ENCODE data around the gene COX6B2.

The COX6B2 gene

GRCh38 chr19:55358493-55358892 is 4.0 kb upstream of the COX6B2 start:
- no peaks in the 10 kb centered on the region for H3K9me3 Mint-ChIP-seq
- DNase-seq = no peak

DNA sequence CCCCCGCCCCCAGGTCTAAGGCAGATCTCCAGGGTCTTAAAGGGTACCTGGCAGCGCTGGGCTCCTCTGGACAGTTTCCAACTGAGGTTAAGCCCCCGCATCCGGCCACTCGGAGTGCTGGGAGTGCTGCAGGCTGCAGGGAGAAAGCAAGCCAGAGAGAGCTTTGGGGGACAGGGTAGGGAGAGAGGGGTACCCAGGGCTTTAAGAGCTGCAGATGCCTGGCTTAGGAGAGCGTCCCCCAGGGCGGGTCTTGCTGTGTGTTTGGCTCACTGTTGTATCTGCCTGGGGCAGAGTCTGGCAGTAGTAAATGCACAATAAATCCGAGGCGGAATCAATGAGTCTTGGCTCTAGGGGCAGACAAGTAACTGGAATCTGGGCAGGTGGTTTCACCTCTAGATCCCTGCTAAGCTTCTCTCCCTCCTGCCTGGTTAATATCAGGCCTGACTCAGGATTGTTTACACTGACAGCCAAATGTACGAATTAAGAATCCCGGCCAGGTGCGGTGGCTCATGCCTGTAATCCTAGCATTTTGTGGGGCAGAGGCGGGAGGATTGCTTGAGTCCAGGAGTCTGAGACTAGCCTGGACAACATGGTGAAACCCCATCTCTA is 798 bp upstream of the COX6B2 start:
- Mint-ChIP-seq H3K4me1 (peaks cover 18% of the 10 kb centered on the region), H3K27ac (no peak overlapping the region), H3K4me3 (no peak overlapping the region), H3K36me3 (ENCODE audit: low read depth) (no peaks in the 10 kb centered on the region), H3K9me3 (no peaks in the 10 kb centered on the region), H3K27me3 (peaks cover 53% of the 10 kb centered on the region)
- DNase-seq (no peak), ATAC-seq (no peak)

More at GRCh38 chr19:55358493-55358892, 4.0 kb upstream of the COX6B2 start:
- no peak overlapping the region for H3K4me3 Mint-ChIP-seq
- peaks cover 26% of the 10 kb centered on the region for H3K27me3 Mint-ChIP-seq
- no peaks in the 10 kb centered on the region for H3K36me3 Mint-ChIP-seq (ENCODE audit: low read depth)
- no peak for ATAC-seq
- no peak overlapping the region for H3K27ac Mint-ChIP-seq
- peaks cover 3% of the 10 kb centered on the region for H3K4me1 Mint-ChIP-seq

DNA sequence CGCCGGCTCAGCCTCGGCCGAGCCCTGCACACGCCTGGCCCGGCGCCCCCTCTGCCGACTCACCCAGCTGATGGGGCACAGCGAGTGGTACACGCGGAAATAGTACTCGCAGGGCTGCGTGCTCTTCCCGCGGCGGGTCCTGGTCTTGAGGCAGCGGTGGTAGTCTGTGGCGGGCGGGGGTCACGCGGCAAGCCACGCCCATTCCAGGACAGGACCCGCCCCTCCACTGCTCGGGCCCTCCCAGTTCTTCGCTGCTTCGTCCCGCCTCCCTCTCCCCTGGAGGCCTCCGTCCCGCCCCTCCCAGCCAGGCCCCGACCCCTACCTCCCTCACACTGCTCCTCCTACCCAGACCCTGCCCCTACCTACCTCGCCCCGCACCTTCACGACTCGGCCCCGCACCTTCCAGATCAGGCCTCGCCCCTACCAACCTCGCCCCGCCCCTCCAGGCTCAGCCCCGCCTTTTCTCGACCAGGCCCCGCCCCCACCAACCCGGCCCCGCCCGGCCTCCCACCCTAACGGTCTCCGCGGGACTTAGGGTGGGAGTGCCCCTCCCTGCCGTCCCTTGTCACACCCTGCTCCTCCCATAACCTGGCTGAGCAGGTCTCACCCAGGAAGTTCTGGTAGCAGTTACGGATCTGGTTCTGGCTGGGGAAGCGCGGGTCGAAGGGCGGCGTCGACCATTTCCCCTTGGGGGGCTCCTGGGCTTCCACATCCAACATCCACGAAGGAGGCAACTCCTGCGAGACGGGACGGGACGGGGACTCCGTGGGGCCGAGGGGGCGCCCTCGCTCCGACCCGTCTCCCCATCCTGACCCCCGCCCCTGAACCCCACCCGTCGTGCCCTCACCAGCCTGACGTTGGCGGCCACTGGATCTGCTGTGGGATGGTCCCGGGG is 469 bp downstream of the COX6B2 start:
- Mint-ChIP-seq H3K9me3 (no peaks in the 10 kb centered on the region), H3K4me3 (peak overlapping the region; percentile 62), H3K27ac (no peak overlapping the region), H3K27me3 (peaks cover 53% of the 10 kb centered on the region), H3K4me1 (peaks cover 18% of the 10 kb centered on the region), H3K36me3 (ENCODE audit: low read depth) (no peaks in the 10 kb centered on the region)
- peak; percentile 79 for ATAC-seq
- DNase-seq = peak; percentile 75

GRCh38 chr19:55353356-55353802 is 1.1 kb downstream of the COX6B2 start:
- peaks cover 18% of the 10 kb centered on the region for H3K4me1 Mint-ChIP-seq
- H3K36me3 Mint-ChIP-seq (ENCODE audit: low read depth) = no peaks in the 10 kb centered on the region
- H3K27ac Mint-ChIP-seq = no peak overlapping the region
- no peaks in the 10 kb centered on the region for H3K9me3 Mint-ChIP-seq
- no peak for DNase-seq
- peak overlapping the region; percentile 62 for H3K4me3 Mint-ChIP-seq
- ATAC-seq = no peak
- peaks cover 53% of the 10 kb centered on the region for H3K27me3 Mint-ChIP-seq

DNA sequence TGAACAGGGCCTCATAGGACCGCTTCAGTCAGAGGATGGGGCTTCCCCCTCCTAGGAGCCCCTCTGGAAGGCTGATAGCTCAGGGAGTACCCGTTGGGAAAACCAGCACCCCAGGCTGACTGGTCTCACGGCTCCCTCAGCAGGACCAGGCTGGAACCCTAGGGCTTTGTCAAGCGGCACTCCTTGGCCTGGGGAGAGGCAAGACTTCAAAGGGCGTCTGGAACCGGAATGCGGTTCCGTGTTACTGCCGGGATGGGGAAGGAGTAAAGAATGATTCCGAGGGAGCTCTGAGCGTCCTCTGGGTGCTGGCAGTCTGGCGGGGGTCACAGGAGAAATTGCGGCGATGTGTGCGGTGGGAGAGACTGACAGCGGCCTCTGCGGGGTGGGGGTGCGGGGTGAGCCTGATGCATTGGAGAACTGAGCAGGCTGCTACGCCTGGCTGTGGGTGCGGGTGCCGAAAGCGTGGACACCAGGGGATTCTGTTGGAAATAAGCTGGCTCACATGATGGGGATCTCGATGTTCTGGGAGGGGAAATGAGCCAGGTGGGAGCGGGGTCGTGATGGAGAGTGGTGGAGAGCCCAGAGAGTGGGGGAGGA is 1.9 kb downstream of the COX6B2 start:
- ATAC-seq (no peak), DNase-seq (no peak)
- peaks cover 18% of the 10 kb centered on the region for H3K4me1 Mint-ChIP-seq
- peaks cover 53% of the 10 kb centered on the region for H3K27me3 Mint-ChIP-seq
- peak overlapping the region; percentile 62 for H3K4me3 Mint-ChIP-seq
- H3K36me3 Mint-ChIP-seq (ENCODE audit: low read depth) = no peaks in the 10 kb centered on the region
- no peak overlapping the region for H3K27ac Mint-ChIP-seq
- H3K9me3 Mint-ChIP-seq = no peaks in the 10 kb centered on the region

DNA sequence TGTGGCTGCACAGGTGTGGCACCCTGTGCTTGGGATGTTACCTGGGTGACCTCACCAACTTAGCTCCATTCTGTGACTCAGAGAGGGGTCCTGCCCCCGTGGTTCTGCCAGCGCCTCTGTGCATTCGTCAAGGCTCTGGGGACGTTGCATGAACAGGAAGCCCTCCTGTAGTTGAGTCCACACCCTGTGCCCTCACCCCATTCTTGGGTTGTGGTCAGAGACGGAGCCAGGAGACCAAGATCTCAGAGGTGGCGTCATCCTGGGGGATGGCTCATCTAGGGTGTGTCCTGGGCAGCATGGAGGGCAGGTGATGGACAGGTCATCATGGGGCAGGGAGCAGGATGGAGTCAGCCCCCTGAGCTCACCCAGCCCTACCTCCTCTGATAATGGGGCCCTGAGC is 2.5 kb downstream of the COX6B2 start:
- DNase-seq (no peak), ATAC-seq (no peak)
- peaks cover 18% of the 10 kb centered on the region for H3K4me1 Mint-ChIP-seq
- no peak overlapping the region for H3K27ac Mint-ChIP-seq
- H3K9me3 Mint-ChIP-seq = no peaks in the 10 kb centered on the region
- no peak overlapping the region for H3K4me3 Mint-ChIP-seq
- no peaks in the 10 kb centered on the region for H3K36me3 Mint-ChIP-seq (ENCODE audit: low read depth)
- peaks cover 49% of the 10 kb centered on the region for H3K27me3 Mint-ChIP-seq

- Mint-ChIP-seq H3K4me3 (no peak overlapping the region), H3K27ac (no peak overlapping the region)
Observed at GRCh38 chr19:55350620-55351315, 3.8 kb downstream of the COX6B2 start.

DNA sequence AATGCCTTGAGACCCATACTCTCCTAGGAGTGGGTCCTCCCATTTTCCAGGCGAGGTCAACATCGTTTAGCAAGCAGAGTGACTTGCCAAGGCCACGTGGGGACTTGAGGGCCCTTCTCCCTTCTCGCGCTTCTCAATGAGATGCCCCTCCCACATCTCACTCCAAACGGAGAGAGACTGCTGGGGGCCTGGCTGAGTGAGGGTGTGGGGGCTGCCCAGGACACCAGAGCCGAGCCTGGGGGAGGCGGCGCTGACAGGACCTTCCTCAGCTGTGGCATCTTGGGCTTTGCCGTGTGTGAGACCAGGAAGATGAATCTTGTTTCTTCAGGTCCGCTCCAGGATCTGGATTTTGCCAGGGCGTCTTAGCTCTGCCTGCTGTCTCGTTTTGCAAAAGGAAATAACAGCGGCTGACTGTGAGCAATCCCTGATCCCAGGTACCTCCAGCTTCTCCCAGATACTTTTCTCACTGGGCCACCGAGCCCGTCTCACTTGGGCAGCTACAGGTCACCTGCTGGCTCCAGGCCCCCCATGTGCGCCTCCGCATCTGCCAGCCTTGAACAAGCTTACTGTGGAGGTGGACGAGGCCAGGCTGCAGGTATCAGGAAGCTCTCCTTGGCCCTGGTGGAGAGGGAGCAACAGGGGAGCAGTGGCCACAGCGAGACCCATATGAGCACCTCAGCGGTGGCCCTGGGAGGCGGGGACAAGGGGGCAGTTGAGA is 6.0 kb downstream of the COX6B2 start:
- DNase-seq = no peak
- H3K4me1 Mint-ChIP-seq = peaks cover 15% of the 10 kb centered on the region
- no peak for ATAC-seq
- peaks cover 3% of the 10 kb centered on the region for H3K36me3 Mint-ChIP-seq (ENCODE audit: low read depth)
- H3K4me3 Mint-ChIP-seq = no peak overlapping the region
- peaks cover 27% of the 10 kb centered on the region for H3K27me3 Mint-ChIP-seq
- H3K27ac Mint-ChIP-seq = no peak overlapping the region
- no peaks in the 10 kb centered on the region for H3K9me3 Mint-ChIP-seq

More at GRCh38 chr19:55350620-55351315, 3.8 kb downstream of the COX6B2 start:
- Mint-ChIP-seq H3K9me3 (no peaks in the 10 kb centered on the region), H3K4me1 (peaks cover 18% of the 10 kb centered on the region), H3K36me3 (ENCODE audit: low read depth) (no peaks in the 10 kb centered on the region), H3K27me3 (peaks cover 40% of the 10 kb centered on the region)
- DNase-seq (no peak), ATAC-seq (no peak)

DNA sequence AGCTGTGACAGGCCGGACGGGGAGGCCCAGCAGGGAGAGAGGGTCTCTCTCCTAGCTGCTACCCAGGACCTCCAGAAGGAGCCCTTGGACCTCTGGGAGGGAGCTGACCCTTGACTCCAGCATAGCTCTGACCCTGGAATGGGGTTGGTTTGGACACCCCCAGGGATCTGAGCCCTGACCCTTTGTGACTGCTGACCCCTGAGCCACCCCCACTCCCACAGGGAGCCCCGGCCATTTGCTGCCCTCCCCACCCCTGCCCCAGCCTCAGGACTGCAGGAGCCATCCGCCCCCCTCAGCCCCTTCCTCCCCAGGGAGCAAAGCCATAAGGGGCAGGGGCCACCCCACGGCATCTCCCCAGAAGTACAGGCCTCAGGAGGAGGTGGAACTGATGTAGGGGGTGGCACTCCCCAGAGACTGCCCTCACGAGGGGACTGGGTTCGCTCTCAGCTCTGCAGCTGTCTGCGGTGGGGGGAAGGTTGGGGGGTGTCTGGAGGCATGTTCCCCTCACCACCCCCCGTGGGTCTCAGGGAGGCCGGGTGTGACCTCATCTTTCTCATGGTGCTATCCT is 7.0 kb downstream of the COX6B2 start:
- Mint-ChIP-seq H3K36me3 (ENCODE audit: low read depth) (peaks cover 3% of the 10 kb centered on the region), H3K4me3 (no peak overlapping the region), H3K27ac (no peak overlapping the region), H3K4me1 (peaks cover 5% of the 10 kb centered on the region), H3K9me3 (no peaks in the 10 kb centered on the region), H3K27me3 (peaks cover 17% of the 10 kb centered on the region)
- DNase-seq (no peak), ATAC-seq (no peak)

DNA sequence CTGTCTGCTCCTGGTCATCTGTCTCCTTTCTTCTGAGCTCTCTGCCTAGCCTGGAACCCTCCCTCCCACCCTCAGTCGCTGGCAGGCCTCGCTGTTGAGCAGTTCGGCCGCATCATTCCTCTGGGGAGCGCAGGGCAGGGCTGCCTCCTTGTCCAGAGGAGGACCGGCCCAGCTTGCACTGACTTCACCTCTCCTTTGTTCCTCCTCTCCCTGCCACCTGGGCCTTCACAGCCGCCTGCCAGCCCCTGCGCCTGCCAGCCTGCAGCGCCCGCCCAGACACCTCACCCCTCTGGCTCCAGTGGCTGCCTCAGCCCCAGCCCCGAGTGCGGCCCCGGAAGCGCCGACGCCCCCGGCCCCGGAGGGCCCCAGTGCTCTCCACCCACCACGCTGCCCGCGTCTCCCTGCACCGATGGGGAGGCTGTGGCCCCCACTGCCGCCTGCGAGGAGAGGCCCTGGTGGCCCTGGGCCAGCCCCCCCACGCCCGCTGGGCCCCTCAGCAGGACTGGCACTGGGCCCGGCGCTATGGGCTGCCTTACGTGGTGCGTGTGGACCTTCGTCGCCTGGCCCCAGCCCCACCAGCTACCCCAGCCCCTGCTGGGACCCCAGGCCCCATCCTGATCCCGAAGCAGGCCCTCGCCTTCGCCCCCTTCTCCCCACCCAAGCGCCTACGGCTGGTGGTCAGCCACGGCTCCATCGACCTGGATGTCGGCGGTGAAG is 7.6 kb downstream of the COX6B2 start:
- Mint-ChIP-seq H3K4me1 (peaks cover 2% of the 10 kb centered on the region), H3K27me3 (peaks cover 11% of the 10 kb centered on the region), H3K27ac (no peak overlapping the region), H3K4me3 (no peak overlapping the region), H3K36me3 (ENCODE audit: low read depth) (peaks cover 3% of the 10 kb centered on the region), H3K9me3 (no peaks in the 10 kb centered on the region)
- ATAC-seq (no peak), DNase-seq (no peak)

- peaks cover 5% of the 10 kb centered on the region for H3K4me1 Mint-ChIP-seq
- no peak for DNase-seq
- no peak overlapping the region for H3K27ac Mint-ChIP-seq
- H3K36me3 Mint-ChIP-seq (ENCODE audit: low read depth) = peaks cover 5% of the 10 kb centered on the region
- peaks cover 3% of the 10 kb centered on the region for H3K27me3 Mint-ChIP-seq
- H3K4me3 Mint-ChIP-seq = no peak overlapping the region
- no peaks in the 10 kb centered on the region for H3K9me3 Mint-ChIP-seq
- no peak for ATAC-seq
Observed at GRCh38 chr19:55345818-55346724, 8.4 kb downstream of the COX6B2 start.

GRCh38 chr19:55345101-55345817 is 9.3 kb downstream of the COX6B2 start:
- Mint-ChIP-seq H3K9me3 (no peaks in the 10 kb centered on the region), H3K27me3 (no peaks in the 10 kb centered on the region), H3K36me3 (ENCODE audit: low read depth) (peaks cover 5% of the 10 kb centered on the region), H3K4me1 (peaks cover 12% of the 10 kb centered on the region), H3K27ac (no peak overlapping the region), H3K4me3 (no peak overlapping the region)
- ATAC-seq = no peak
- DNase-seq = no peak

Measured in activated naive CD8-positive, alpha-beta T cell treated with anti-CD3 and anti-CD28 coated beads, Interleukin-2, amount 50 U/mL, for 24 hours (primary cell).